ENCODE results near the gene GAS1. TPM values are rescaled to one million over a fixed set of nuclear protein-coding genes. Genes with fewer than 3 reads are reported as not detected.

GAS1 gene
- total RNA-seq, 1 donor from 2014 or later: 5.1 TPM

GRCh38 chr9:86960938-86961337, 13.6 kb upstream of the GAS1 start:
- Histone ChIP-seq H3K4me2 (ENCODE audit: low read length) (no peak overlapping the region), H3K27ac (ENCODE audit: low read depth, low read length) (no peak overlapping the region), H3K4me1 (ENCODE audit: insufficient read depth, low read length) (no peaks in the 10 kb centered on the region), H3K9ac (ENCODE audit: low read length) (no peak overlapping the region), H3K9me3 (ENCODE audit: insufficient read depth, low read depth, low read length) (no peaks in the 10 kb centered on the region), H3K4me3 (ENCODE audit: insufficient read depth, low read depth, low read length) (no peak overlapping the region), H3K27me3 (ENCODE audit: insufficient read depth, low read length) (peaks cover 3% of the 10 kb centered on the region), H3K36me3 (ENCODE audit: insufficient read depth, low read length) (no peaks in the 10 kb centered on the region), H2AFZ (ENCODE audit: low read depth, low read length) (no peak overlapping the region), H4K20me1 (ENCODE audit: insufficient read depth, low read length) (no peaks in the 10 kb centered on the region), H3K79me2 (ENCODE audit: insufficient read depth, low read length) (no peaks in the 10 kb centered on the region)
- Mint-ChIP-seq H3K27ac (ENCODE audit: unreplicated experiment) (no peak overlapping the region), H3K36me3 (ENCODE audit: low read depth, unreplicated experiment) (no peaks in the 10 kb centered on the region), H3K27me3 (ENCODE audit: low read depth, unreplicated experiment) (peaks cover 6% of the 10 kb centered on the region), H3K9me3 (ENCODE audit: unreplicated experiment) (no peaks in the 10 kb centered on the region), H3K4me1 (ENCODE audit: low read depth, unreplicated experiment) (no peaks in the 10 kb centered on the region), H3K4me3 (ENCODE audit: unreplicated experiment) (no peak overlapping the region)
- FAIRE-seq (no peak), DNase-seq (ENCODE audit: low read depth) (no peak)
- TF ChIP-seq EZH2 (IDR thresholded peaks at IDR 0.05; ENCODE audit: insufficient read depth, low read length) (no peak), CTCF (IDR thresholded peaks at IDR 0.05; ENCODE audit: insufficient read depth, low read depth, low read length) (no peak)

- H3K9me3 ChIP-seq (ENCODE audit: insufficient read depth, low read depth, low read length): no peaks in the 10 kb centered on the region
- no peak overlapping the region for H3K27ac ChIP-seq (ENCODE audit: low read depth, low read length)
- H3K27me3 ChIP-seq (ENCODE audit: insufficient read depth, low read length): no peaks in the 10 kb centered on the region
- DNase-seq (ENCODE audit: low read depth): no peak
- Mint-ChIP-seq H3K9me3 (ENCODE audit: unreplicated experiment) (no peaks in the 10 kb centered on the region), H3K27me3 (ENCODE audit: low read depth, unreplicated experiment) (peaks cover 6% of the 10 kb centered on the region), H3K27ac (ENCODE audit: unreplicated experiment) (no peak overlapping the region), H3K36me3 (ENCODE audit: low read depth, unreplicated experiment) (no peaks in the 10 kb centered on the region), H3K4me1 (ENCODE audit: low read depth, unreplicated experiment) (no peaks in the 10 kb centered on the region), H3K4me3 (ENCODE audit: unreplicated experiment) (no peak overlapping the region)
- H3K79me2 ChIP-seq (ENCODE audit: insufficient read depth, low read length): no peaks in the 10 kb centered on the region
- no peaks in the 10 kb centered on the region for H4K20me1 ChIP-seq (ENCODE audit: insufficient read depth, low read length)
- FAIRE-seq: no peak
- no peaks in the 10 kb centered on the region for H3K4me1 ChIP-seq (ENCODE audit: insufficient read depth, low read length)
- no peak overlapping the region for H2AFZ ChIP-seq (ENCODE audit: low read depth, low read length)
- TF ChIP-seq CTCF (IDR thresholded peaks at IDR 0.05; ENCODE audit: insufficient read depth, low read depth, low read length): no peak
- no peak for TF ChIP-seq EZH2 (IDR thresholded peaks at IDR 0.05; ENCODE audit: insufficient read depth, low read length)
- no peak overlapping the region for H3K4me3 ChIP-seq (ENCODE audit: insufficient read depth, low read depth, low read length)
- H3K36me3 ChIP-seq (ENCODE audit: insufficient read depth, low read length): no peaks in the 10 kb centered on the region
- no peak overlapping the region for H3K9ac ChIP-seq (ENCODE audit: low read length)
- no peak overlapping the region for H3K4me2 ChIP-seq (ENCODE audit: low read length)
Measured at GRCh38 chr9:86958203-86958602, 10.9 kb upstream of the GAS1 start.

GRCh38 chr9:86955561-86955960, 8.3 kb upstream of the GAS1 start:
- no peak overlapping the region for H3K4me2 ChIP-seq (ENCODE audit: low read length)
- no peaks in the 10 kb centered on the region for H3K79me2 ChIP-seq (ENCODE audit: insufficient read depth, low read length)
- no peak for FAIRE-seq
- DNase-seq (ENCODE audit: low read depth): no peak
- H3K4me3 Mint-ChIP-seq (ENCODE audit: unreplicated experiment): no peak overlapping the region
- TF ChIP-seq EZH2 (IDR thresholded peaks at IDR 0.05; ENCODE audit: insufficient read depth, low read length) (no peak), CTCF (IDR thresholded peaks at IDR 0.05; ENCODE audit: insufficient read depth, low read depth, low read length) (no peak)
- H2AFZ ChIP-seq (ENCODE audit: low read depth, low read length): no peak overlapping the region
- no peaks in the 10 kb centered on the region for H3K9me3 ChIP-seq (ENCODE audit: insufficient read depth, low read depth, low read length)
- no peak overlapping the region for H3K27ac ChIP-seq (ENCODE audit: low read depth, low read length)
- peaks cover 2% of the 10 kb centered on the region for H3K9me3 Mint-ChIP-seq (ENCODE audit: unreplicated experiment)
- H3K36me3 Mint-ChIP-seq (ENCODE audit: low read depth, unreplicated experiment): no peaks in the 10 kb centered on the region
- no peak overlapping the region for H3K9ac ChIP-seq (ENCODE audit: low read length)
- H3K27me3 ChIP-seq (ENCODE audit: insufficient read depth, low read length): peaks cover 3% of the 10 kb centered on the region
- no peaks in the 10 kb centered on the region for H3K4me1 ChIP-seq (ENCODE audit: insufficient read depth, low read length)
- no peaks in the 10 kb centered on the region for H3K4me1 Mint-ChIP-seq (ENCODE audit: low read depth, unreplicated experiment)
- H3K27me3 Mint-ChIP-seq (ENCODE audit: low read depth, unreplicated experiment): peaks cover 2% of the 10 kb centered on the region
- no peak overlapping the region for H3K4me3 ChIP-seq (ENCODE audit: insufficient read depth, low read depth, low read length)
- H3K36me3 ChIP-seq (ENCODE audit: insufficient read depth, low read length): no peaks in the 10 kb centered on the region
- H4K20me1 ChIP-seq (ENCODE audit: insufficient read depth, low read length): no peaks in the 10 kb centered on the region
- no peak overlapping the region for H3K27ac Mint-ChIP-seq (ENCODE audit: unreplicated experiment)

All from astrocyte (in vitro differentiated cells and primary cell).